ENCODE data around the gene STX1A.

DNA sequence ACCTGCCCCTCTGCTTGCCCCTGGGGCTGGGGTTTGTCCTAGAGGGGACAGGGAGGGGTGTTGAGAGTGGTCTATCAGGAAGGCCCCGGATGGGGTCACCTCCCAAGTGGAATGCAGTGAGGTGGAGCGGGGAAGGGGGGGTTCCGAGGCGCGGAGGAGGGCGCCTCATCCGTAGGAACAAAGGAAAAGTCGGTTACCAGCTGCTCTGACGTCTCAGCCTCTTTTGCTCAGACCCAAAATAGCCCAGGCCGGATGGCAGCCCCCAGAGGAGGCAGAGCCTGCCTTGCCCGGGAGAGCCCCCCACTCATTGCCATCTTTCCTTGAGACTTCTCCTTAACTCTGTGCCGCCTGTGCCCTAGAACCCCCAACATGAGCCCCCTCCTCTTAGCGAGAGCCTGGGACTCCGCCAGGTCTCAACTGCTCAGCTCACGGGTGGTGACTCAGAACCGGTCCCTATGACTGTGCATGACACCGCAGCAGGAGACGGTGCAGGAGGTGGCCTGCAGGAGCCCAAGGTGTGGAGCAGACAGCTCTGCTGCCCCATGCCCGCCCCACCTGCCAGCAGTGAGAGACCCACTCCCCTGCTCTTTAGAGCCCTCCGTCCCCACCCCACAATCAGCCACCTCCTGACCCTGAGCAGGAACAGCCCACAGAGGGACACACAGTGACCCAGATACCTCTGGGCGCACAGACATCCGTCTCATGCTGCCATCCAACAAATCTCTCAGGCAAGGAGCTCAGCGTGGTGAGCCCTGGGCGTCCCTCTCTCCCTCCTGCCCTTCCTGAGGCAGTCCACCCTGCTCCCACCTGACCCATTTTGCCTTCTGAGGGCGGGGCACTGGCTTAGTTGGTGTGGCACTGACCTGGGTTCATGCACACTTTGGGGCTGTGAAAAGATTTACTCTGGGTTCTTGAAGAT lies 13.1 kb downstream of the STX1A start:
- no peak for TF ChIP-seq POLR2A (IDR thresholded peaks at IDR 0.05)
- TF ChIP-seq, protein P1, sequence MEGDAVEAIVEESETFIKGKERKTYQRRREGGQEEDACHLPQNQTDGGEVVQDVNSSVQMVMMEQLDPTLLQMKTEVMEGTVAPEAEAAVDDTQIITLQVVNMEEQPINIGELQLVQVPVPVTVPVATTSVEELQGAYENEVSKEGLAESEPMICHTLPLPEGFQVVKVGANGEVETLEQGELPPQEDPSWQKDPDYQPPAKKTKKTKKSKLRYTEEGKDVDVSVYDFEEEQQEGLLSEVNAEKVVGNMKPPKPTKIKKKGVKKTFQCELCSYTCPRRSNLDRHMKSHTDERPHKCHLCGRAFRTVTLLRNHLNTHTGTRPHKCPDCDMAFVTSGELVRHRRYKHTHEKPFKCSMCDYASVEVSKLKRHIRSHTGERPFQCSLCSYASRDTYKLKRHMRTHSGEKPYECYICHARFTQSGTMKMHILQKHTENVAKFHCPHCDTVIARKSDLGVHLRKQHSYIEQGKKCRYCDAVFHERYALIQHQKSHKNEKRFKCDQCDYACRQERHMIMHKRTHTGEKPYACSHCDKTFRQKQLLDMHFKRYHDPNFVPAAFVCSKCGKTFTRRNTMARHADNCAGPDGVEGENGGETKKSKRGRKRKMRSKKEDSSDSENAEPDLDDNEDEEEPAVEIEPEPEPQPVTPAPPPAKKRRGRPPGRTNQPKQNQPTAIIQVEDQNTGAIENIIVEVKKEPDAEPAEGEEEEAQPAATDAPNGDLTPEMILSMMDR (IDR thresholded peaks at IDR 0.05), result no peak

Data from uterus (tissue), 2 donors.